PC-3 (cell line): ENCODE measurements around the gene TIMM29. TPM values are rescaled to one million over a fixed set of nuclear protein-coding genes. Genes with fewer than 3 reads are reported as not detected.
A peak's percentile ranks its signal among the peaks of the same experiment; 100 is the strongest.
"Not testable (repeated sequence)": the region's sequence is repeated elsewhere in the genome, so short reads cannot be mapped to it uniquely, and the experiment has no call there.

Experiments used
- ATAC-seq: fragments of 200-7000 bp; cut with Tn5 transposase; 2 replicates; pipeline ENCODE4 v1.9.1; 2020; ENCODE audit warnings: mild to moderate bottlenecking, moderate library complexity
- BruUV-seq: library from RNA; stranded (reverse); fragments of 400-500 nt; replicated peaks from 2 replicates; lab custom pipeline; 2021; lab: Mats Ljungman, UMichigan
- CTCF ChIA-PET: fragments of 300-600 bp; sonication (Branson Sonifier 250); formaldehyde crosslinking; loops from one replicate; lab custom pipeline; 2022; ENCODE audit warnings: antibody characterized with exemption; lab: Charles Lee
- POLR2A ChIA-PET: fragments of 300-600 bp; sonication (Branson Sonifier 250); formaldehyde crosslinking; loops from one replicate; lab custom pipeline; 2022; ENCODE audit warnings: antibody characterized with exemption; ENCODE audit not compliant: unreplicated experiment; lab: Charles Lee
- DNase-seq: peaks from one replicate; pipeline ENCODE4 v3.0.0-alpha.2; 2015
- H2AFZ ChIP-seq: fragments of 300-600 bp; sonication (generic); 2 replicates; pipeline ENCODE4 v1.6.0; 2016; ENCODE audit warnings: antibody characterized with exemption, low read length
- H3F3A ChIP-seq: fragments of 300-600 bp; sonication (generic); one replicate; pipeline ENCODE4 v1.6.0; 2017; ENCODE audit warnings: antibody characterized with exemption, low read length, control low read depth, mild to moderate bottlenecking; ENCODE audit not compliant: unreplicated experiment
- H3K27ac ChIP-seq: fragments of 300-600 bp; sonication (generic); 2 replicates; pipeline ENCODE4 v1.5.1; 2016; ENCODE audit warnings: mild to moderate bottlenecking, low read length
- H3K27me3 ChIP-seq: fragments of 300-600 bp; sonication (generic); 2 replicates; pipeline ENCODE4 v1.6.1; 2016; ENCODE audit warnings: low read length, mixed read lengths
- H3K36me3 ChIP-seq: fragments of 300-600 bp; sonication (generic); 2 replicates; pipeline ENCODE4 v1.6.1; 2016; ENCODE audit warnings: low read depth, mixed run types, low read length, mixed read lengths
- H3K4me1 ChIP-seq: fragments of 300-600 bp; sonication (generic); 2 replicates; pipeline ENCODE4 v1.5.1; 2016; ENCODE audit warnings: low read length; ENCODE audit not compliant: insufficient read depth
- H3K4me2 ChIP-seq: fragments of 300-600 bp; sonication (generic); 2 replicates; pipeline ENCODE4 v1.6.0; 2016; ENCODE audit warnings: low read length
- H3K4me3 ChIP-seq: fragments of 300-600 bp; sonication (generic); 2 replicates; pipeline ENCODE4 v1.5.1; 2016; ENCODE audit warnings: mild to moderate bottlenecking, low read length, mixed read lengths
- H3K79me2 ChIP-seq: fragments of 300-600 bp; sonication (generic); 2 replicates; pipeline ENCODE4 v1.6.1; 2017; ENCODE audit warnings: low read length, mixed read lengths
- H3K9ac ChIP-seq: fragments of 300-600 bp; sonication (generic); 2 replicates; pipeline ENCODE4 v1.6.0; 2016; ENCODE audit warnings: mild to moderate bottlenecking, low read length
- H3K9me2 ChIP-seq: fragments of 300-600 bp; sonication (generic); replicated peaks from 2 replicates; pipeline ENCODE4 v1.6.1; 2016; ENCODE audit warnings: mixed run types, low read length, mixed read lengths
- H3K9me3 ChIP-seq: fragments of 300-600 bp; sonication (generic); 2 replicates; pipeline ENCODE4 v1.6.1; 2016; ENCODE audit warnings: low read length, mixed read lengths
- H4K20me1 ChIP-seq: fragments of 300-600 bp; sonication (generic); 2 replicates; pipeline ENCODE4 v1.6.1; 2016; ENCODE audit warnings: low read length, mixed read lengths
- EZH2 ChIP-seq: fragments of 300-600 bp; sonication (generic); IDR thresholded peaks from one replicate; pipeline ENCODE4 v1.6.1; 2017; ENCODE audit warnings: antibody characterized with exemption, mild to moderate bottlenecking, low read length; ENCODE audit not compliant: unreplicated experiment
- EZH2phosphoT487 ChIP-seq: fragments of 300-600 bp; sonication (generic); IDR thresholded peaks from 2 replicates; pipeline ENCODE4 v1.6.1; 2018; ENCODE audit warnings: mild to moderate bottlenecking, antibody characterized with exemption, low read length, borderline replicate concordance
- intact Hi-C: fragments of 100-400 bp; cut with micrococcal nuclease; formaldehyde crosslinking; loops from 2 replicates; pipeline ENCODE4 v1.9.0; 2023
- total RNA-seq: library from RNA; depleted of rRNA; stranded (reverse); fragments of >200 nt; gene quantifications from 2 replicates; pipeline ENCODE4 v1.2.3, GENCODE V29; 2014
- TF ChIP-seq, protein P1 (sequence below): fragments of 300-600 bp; sonication (generic); conservative IDR thresholded peaks from 2 replicates; pipeline ENCODE4 v1.5.1; 2017; ENCODE audit warnings: antibody characterized with exemption, low read depth, mild to moderate bottlenecking, low read length

Gene TIMM29
- total RNA-seq, 1 experiment from 2014 or later = 60.7 TPM

DNA sequence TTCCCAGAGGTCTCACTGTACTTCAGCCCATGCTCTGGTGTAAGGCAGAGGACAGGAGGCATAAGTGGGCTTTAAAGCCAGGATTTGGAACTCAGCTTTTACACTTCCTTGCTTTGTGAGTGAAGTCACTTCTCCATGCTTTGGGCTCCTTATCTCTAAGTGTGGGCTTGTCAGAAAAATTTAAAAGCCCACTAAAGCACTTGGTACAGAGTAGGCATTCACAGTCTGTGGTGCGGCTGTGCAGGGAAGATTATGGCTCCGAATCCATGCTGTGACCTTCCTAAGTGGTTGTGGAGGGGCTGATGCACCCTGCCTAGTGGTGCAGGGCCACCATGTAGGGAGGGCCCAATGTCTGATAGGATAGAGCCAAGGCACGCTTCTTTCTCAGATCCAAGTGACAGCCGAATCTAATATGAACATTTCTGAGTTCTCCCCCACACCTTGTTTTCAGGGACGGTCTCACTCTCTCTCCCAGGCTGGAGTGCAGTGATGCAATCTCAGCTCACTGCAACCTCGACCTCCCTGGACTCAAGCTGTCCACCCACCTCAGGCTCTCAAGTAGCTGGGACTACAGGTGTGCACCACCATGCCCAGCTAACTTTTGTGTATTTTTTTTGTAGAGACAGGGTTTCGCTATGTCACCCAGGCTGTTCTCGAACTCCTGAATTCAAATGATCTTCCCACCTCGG is 6.9 kb downstream of the TIMM29 start:
- H3K4me1 ChIP-seq = peaks cover 17% of the 10 kb centered on the region
- H3K36me3 ChIP-seq = peaks cover 8% of the 10 kb centered on the region; the same call in 1 of the 2 replicates
- H3K9me2 ChIP-seq = no peaks in the 10 kb centered on the region
- H3K9me3 ChIP-seq = no peaks in the 10 kb centered on the region
- POLR2A ChIA-PET = no interaction called here
- DNase-seq (no peak), ATAC-seq (no peak)
- H3F3A ChIP-seq = no peaks in the 10 kb centered on the region
- H3K79me2 ChIP-seq = peaks cover 21% of the 10 kb centered on the region
- CTCF ChIA-PET = interaction anchor here (1.4 kb wide), 1 partner anchor 100 kb away, joined by 4 read pairs; no protein-coding TSS in a partner anchor
- H3K27me3 ChIP-seq = no peaks in the 10 kb centered on the region
- H3K9ac ChIP-seq = no peak overlapping the region
- TF ChIP-seq EZH2phosphoT487 = no peak
- no peak for TF ChIP-seq EZH2
- TF ChIP-seq, protein P1, sequence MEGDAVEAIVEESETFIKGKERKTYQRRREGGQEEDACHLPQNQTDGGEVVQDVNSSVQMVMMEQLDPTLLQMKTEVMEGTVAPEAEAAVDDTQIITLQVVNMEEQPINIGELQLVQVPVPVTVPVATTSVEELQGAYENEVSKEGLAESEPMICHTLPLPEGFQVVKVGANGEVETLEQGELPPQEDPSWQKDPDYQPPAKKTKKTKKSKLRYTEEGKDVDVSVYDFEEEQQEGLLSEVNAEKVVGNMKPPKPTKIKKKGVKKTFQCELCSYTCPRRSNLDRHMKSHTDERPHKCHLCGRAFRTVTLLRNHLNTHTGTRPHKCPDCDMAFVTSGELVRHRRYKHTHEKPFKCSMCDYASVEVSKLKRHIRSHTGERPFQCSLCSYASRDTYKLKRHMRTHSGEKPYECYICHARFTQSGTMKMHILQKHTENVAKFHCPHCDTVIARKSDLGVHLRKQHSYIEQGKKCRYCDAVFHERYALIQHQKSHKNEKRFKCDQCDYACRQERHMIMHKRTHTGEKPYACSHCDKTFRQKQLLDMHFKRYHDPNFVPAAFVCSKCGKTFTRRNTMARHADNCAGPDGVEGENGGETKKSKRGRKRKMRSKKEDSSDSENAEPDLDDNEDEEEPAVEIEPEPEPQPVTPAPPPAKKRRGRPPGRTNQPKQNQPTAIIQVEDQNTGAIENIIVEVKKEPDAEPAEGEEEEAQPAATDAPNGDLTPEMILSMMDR = no peak
- H3K4me2 ChIP-seq = no peak overlapping the region
- no peak overlapping the region for H3K4me3 ChIP-seq
- no TSS peak for BruUV-seq
- no peaks in the 10 kb centered on the region for H4K20me1 ChIP-seq
- H3K27ac ChIP-seq = no peak overlapping the region
- no peak overlapping the region for H2AFZ ChIP-seq
- intact Hi-C loops = loop anchor here (5.0 kb wide), 2 partner anchors 42 to 157 kb away; no protein-coding TSS in a partner anchor

DNA sequence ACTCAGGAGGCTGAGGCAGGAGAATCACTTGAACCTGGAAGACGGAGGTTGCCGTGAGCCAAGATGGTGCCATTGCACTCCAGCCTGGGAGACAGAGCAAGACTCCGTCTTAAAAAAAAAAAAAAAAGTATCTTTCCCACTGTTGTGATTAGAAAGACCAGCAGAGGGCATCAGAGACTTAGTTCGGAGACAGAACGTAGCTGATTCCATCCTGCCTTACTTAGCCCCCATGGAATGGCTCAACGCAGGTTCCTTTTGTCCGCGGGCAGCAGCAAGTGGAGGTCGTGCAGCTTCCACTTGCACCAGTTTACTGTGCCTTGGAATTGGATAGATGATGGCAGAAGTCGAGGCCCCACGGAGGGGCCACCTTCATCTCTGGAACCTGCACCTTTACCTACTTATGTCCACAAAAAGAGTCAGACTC is 8.1 kb downstream of the TIMM29 start:
- TF ChIP-seq EZH2phosphoT487 = no peak
- TF ChIP-seq, protein P1 = peak; percentile 73
- TF ChIP-seq EZH2 = no peak
- peaks cover 18% of the 10 kb centered on the region for H3K4me1 ChIP-seq
- H3K4me3 ChIP-seq = peak overlapping the region; percentile 26; the same call in 1 of the 2 replicates
- H3K4me2 ChIP-seq = peak overlapping the region; percentile 73
- DNase-seq (peak; percentile 94), ATAC-seq (peak; percentile 52)
- BruUV-seq = no TSS peak
- peaks cover 4% of the 10 kb centered on the region; the same call in 1 of the 2 replicates for H3K36me3 ChIP-seq
- POLR2A ChIA-PET = interaction anchor here (0.7 kb wide), 1 partner anchor 59 kb away, joined by 11 read pairs; no protein-coding TSS in a partner anchor
- peak overlapping the region; percentile 56 for H2AFZ ChIP-seq
- no peaks in the 10 kb centered on the region for H3K9me3 ChIP-seq
- peaks cover 11% of the 10 kb centered on the region for H3K79me2 ChIP-seq
- H4K20me1 ChIP-seq = no peaks in the 10 kb centered on the region
- no peaks in the 10 kb centered on the region for H3F3A ChIP-seq
- intact Hi-C loops = loop anchor here (5.0 kb wide), 2 partner anchors 41 to 156 kb away; no protein-coding TSS in a partner anchor
- H3K9me2 ChIP-seq = no peaks in the 10 kb centered on the region
- H3K9ac ChIP-seq = 0 out of 2 replicates have a peak overlapping the region, but pooled peaks have one; percentile 17
- CTCF ChIA-PET = interaction anchor here (0.5 to 1.4 kb wide), 10 partner anchors 22 to 153 kb away, joined by 3 to 8 read pairs (median 4); partner anchors contain the start of gene LDLR
- no peaks in the 10 kb centered on the region for H3K27me3 ChIP-seq
- H3K27ac ChIP-seq = no peak overlapping the region

DNA sequence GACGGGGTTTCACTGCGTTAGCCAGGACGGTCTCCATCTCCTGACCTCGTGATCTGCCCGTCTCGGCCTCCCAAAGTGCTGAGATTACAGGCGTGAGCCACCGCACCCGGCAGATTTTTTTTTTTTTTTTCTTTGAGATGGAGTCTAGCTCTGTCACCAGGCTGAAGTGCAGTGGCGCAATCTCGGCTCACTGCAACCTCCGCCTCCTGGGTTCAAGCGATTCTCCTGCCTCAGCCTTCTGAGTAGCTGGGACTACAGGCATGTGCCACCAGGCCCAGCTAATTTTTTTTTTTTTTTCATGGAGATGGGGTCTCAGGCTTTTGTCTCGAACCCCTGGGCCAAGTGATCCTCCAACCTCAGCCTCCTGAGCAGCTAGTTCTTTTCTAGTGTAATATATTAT is 13.0 kb downstream of the TIMM29 start:
- H3K36me3 ChIP-seq, H3K79me2 ChIP-seq, H3K27me3 ChIP-seq, ATAC-seq, H3K9me3 ChIP-seq, H4K20me1 ChIP-seq, H3F3A ChIP-seq, H3K4me2 ChIP-seq, H3K9me2 ChIP-seq, H3K27ac ChIP-seq, DNase-seq, intact Hi-C loops, H3K9ac ChIP-seq, H2AFZ ChIP-seq, BruUV-seq, H3K4me3 ChIP-seq: not testable (repeated sequence)
- POLR2A ChIA-PET = interaction anchor here (0.6 to 1.2 kb wide), 3 partner anchors 20 to 404 kb away, joined by 3 to 8 read pairs (median 5); partner anchors contain the start of gene TMEM205
- peaks cover 18% of the 10 kb centered on the region for H3K4me1 ChIP-seq
- CTCF ChIA-PET = interaction anchor here (0.5 to 1.5 kb wide), 10 partner anchors 13 to 256 kb away, joined by 3 to 9 read pairs (median 4); partner anchors contain the start of genes KANK2 and TMED1

DNA sequence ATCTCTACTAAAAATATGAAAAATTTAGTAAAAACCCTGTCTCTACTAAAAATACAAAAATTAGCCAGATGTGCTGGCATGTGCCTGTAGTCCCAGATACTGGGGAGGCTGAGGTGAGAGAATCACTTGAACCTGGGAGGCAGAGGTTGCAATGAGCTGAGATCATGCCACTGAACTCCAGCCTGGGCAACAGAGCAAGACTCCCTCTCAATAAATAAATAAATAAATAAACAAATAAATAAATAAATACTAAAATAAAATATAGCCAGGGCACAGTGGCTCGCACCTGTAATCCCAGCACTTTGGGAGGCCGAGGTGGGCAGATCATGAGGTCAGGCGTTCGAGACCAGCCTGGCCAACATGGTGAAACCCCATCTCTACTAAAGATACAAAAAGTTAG is 14.8 kb downstream of the TIMM29 start:
- H3K9me2 ChIP-seq, H3K9me3 ChIP-seq, ATAC-seq, POLR2A ChIA-PET, DNase-seq, H3F3A ChIP-seq, BruUV-seq, H3K27me3 ChIP-seq, H3K4me2 ChIP-seq, H3K9ac ChIP-seq, H4K20me1 ChIP-seq, intact Hi-C loops, H2AFZ ChIP-seq, H3K4me3 ChIP-seq, H3K79me2 ChIP-seq, H3K36me3 ChIP-seq, H3K27ac ChIP-seq: not testable (repeated sequence)
- CTCF ChIA-PET = interaction anchor here (0.6 kb wide), 1 partner anchor 55 kb away, joined by 4 read pairs; no protein-coding TSS in a partner anchor
- H3K4me1 ChIP-seq = peaks cover 18% of the 10 kb centered on the region
